ENCODE measurements around the gene PPP1R3E.
"Not testable (repeated sequence)": the region's sequence is repeated elsewhere in the genome, so short reads cannot be mapped to it uniquely, and the experiment has no call there.

Gene PPP1R3E

GRCh38 chr14:23284654-23285529 is 17.8 kb downstream of the PPP1R3E start:
- Histone ChIP-seq H3K36me3 (ENCODE audit: control insufficient read depth, insufficient read depth, low read length) (no peaks in the 10 kb centered on the region), H3K9ac (ENCODE audit: low read length) (peak overlapping the region; percentile 98), H3K4me1 (ENCODE audit: control insufficient read depth, insufficient read depth, low read length) (peaks cover 15% of the 10 kb centered on the region), H3K9me3 (ENCODE audit: control insufficient read depth, low read length) (no peaks in the 10 kb centered on the region), H3K4me3 (ENCODE audit: low read length) (peak overlapping the region; percentile 85), H3K27me3 (ENCODE audit: control insufficient read depth, insufficient read depth, low read length) (no peaks in the 10 kb centered on the region)

GRCh38 chr14:23281247-23281646 is 21.4 kb downstream of the PPP1R3E start:
- Histone ChIP-seq H3K4me3 (ENCODE audit: low read length) (no peak overlapping the region), H3K36me3 (ENCODE audit: control insufficient read depth, insufficient read depth, low read length) (no peaks in the 10 kb centered on the region), H3K9ac (ENCODE audit: low read length) (no peak overlapping the region), H3K27me3 (ENCODE audit: control insufficient read depth, insufficient read depth, low read length) (no peaks in the 10 kb centered on the region), H3K9me3 (ENCODE audit: control insufficient read depth, low read length) (no peaks in the 10 kb centered on the region), H3K4me1 (ENCODE audit: control insufficient read depth, insufficient read depth, low read length) (peaks cover 12% of the 10 kb centered on the region)

DNA sequence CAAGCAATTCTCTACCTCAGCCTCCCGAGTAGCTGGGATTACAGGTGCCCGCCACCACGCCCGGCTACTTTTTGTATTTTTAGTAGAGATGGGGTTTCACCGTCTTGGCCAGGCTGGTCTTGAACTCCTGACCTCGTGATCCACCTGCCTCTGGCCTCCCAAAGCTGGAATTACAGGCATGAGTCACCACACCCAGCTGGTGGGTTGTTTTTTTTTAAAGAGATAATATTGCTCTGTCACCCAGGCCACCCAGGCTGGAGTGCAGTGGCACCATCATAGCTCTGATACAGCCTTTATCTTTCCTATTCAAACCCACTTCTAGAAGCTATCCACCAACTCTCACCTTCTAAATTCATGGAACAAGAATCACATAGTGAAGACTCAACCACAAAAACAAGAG is 24.7 kb downstream of the PPP1R3E start:
- H3K4me3 ChIP-seq (ENCODE audit: low read length); H3K27me3 ChIP-seq (ENCODE audit: control insufficient read depth, insufficient read depth, low read length); H3K9me3 ChIP-seq (ENCODE audit: control insufficient read depth, low read length); H3K4me1 ChIP-seq (ENCODE audit: control insufficient read depth, insufficient read depth, low read length); H3K9ac ChIP-seq (ENCODE audit: low read length); H3K36me3 ChIP-seq (ENCODE audit: control insufficient read depth, insufficient read depth, low read length): not testable (repeated sequence)

DNA sequence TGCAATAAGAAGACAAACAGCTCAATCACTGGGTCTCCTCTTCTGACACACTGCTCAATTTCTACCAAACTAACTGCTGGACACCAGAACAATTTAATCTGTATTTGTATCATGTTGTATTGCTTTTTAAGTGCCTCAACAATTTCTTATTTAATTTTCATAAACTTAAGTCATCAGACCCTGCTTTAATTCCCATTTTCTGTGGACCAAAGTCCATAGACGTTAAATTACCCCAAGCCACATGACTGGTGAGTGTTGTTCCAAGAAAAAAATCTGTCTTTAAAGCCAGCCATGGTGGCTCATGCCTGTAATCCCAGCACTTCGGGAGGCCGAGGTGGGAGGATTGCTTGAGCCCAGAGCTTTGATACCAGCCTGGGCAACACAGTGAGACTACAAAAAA is 25.5 kb downstream of the PPP1R3E start:
- H3K4me1 ChIP-seq (ENCODE audit: control insufficient read depth, insufficient read depth, low read length), result peaks cover 8% of the 10 kb centered on the region
- no peak overlapping the region for H3K9ac ChIP-seq (ENCODE audit: low read length)
- no peaks in the 10 kb centered on the region for H3K27me3 ChIP-seq (ENCODE audit: control insufficient read depth, insufficient read depth, low read length)
- no peak overlapping the region for H3K4me3 ChIP-seq (ENCODE audit: low read length)
- H3K9me3 ChIP-seq (ENCODE audit: control insufficient read depth, low read length), result no peaks in the 10 kb centered on the region
- H3K36me3 ChIP-seq (ENCODE audit: control insufficient read depth, insufficient read depth, low read length), result no peaks in the 10 kb centered on the region

- no peak overlapping the region for H3K9ac ChIP-seq (ENCODE audit: low read length)
- H3K27me3 ChIP-seq (ENCODE audit: control insufficient read depth, insufficient read depth, low read length), result no peaks in the 10 kb centered on the region
- H3K9me3 ChIP-seq (ENCODE audit: control insufficient read depth, low read length), result no peaks in the 10 kb centered on the region
- peaks cover 8% of the 10 kb centered on the region for H3K4me1 ChIP-seq (ENCODE audit: control insufficient read depth, insufficient read depth, low read length)
- H3K4me3 ChIP-seq (ENCODE audit: low read length), result no peak overlapping the region
- no peaks in the 10 kb centered on the region for H3K36me3 ChIP-seq (ENCODE audit: control insufficient read depth, insufficient read depth, low read length)
Measured at GRCh38 chr14:23275412-23275811, 27.2 kb downstream of the PPP1R3E start.

DNA sequence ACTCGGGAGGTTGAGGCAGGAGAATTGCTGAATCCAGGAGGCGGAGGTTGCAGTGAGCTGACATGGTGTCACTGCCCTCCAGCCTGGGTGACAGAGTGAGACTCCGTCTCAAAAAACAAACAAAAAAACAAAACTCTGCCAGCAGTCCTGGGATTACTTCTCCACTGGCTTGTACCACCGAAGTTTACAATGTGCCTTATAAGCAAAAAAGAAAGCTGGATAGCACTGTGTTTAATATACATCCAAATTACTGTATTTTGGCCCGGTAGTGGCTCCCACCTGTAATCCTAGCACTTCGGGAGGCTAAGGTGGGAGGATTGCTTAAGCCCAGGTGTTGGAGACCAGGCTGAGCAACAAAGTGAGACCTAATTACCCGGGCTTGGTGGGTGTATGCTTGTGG is 33.5 kb downstream of the PPP1R3E start:
- Histone ChIP-seq H3K4me3 (ENCODE audit: low read length) (no peak overlapping the region), H3K9me3 (ENCODE audit: control insufficient read depth, low read length) (no peaks in the 10 kb centered on the region)

DNA sequence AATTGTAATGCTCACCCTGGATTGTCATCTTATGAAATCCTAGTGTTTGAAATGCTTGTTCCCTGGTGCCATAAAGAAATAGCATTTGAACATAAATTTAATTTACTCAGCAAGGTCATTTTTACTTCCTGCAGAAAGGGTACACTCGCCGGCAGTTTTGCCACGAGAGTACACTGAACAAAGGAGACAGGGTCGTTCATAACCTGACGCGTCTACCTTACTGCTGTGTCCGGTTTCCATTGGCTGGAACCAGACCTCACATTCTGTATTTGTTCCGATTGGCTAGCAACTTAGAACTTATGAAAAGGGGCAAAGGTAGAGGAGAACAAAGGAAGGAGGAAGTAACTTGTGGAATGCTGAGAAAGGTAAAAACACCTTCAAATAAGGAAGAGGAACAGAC is 41.8 kb downstream of the PPP1R3E start:
- H3K27me3 ChIP-seq (ENCODE audit: control insufficient read depth, insufficient read depth, low read length); H3K36me3 ChIP-seq (ENCODE audit: control insufficient read depth, insufficient read depth, low read length); H3K9ac ChIP-seq (ENCODE audit: low read length); H3K4me3 ChIP-seq (ENCODE audit: low read length); H3K9me3 ChIP-seq (ENCODE audit: control insufficient read depth, low read length); H3K4me1 ChIP-seq (ENCODE audit: control insufficient read depth, insufficient read depth, low read length): not testable (repeated sequence)

More for the DNA sequence above, 33.5 kb downstream of the PPP1R3E start:
- Histone ChIP-seq H3K4me1 (ENCODE audit: control insufficient read depth, insufficient read depth, low read length) (no peaks in the 10 kb centered on the region), H3K9ac (ENCODE audit: low read length) (no peak overlapping the region), H3K27me3 (ENCODE audit: control insufficient read depth, insufficient read depth, low read length) (no peaks in the 10 kb centered on the region), H3K36me3 (ENCODE audit: control insufficient read depth, insufficient read depth, low read length) (no peaks in the 10 kb centered on the region)

- Histone ChIP-seq H3K9me3 (ENCODE audit: control insufficient read depth, low read length) (no peaks in the 10 kb centered on the region), H3K9ac (ENCODE audit: low read length) (no peak overlapping the region), H3K27me3 (ENCODE audit: control insufficient read depth, insufficient read depth, low read length) (no peaks in the 10 kb centered on the region), H3K4me1 (ENCODE audit: control insufficient read depth, insufficient read depth, low read length) (no peaks in the 10 kb centered on the region), H3K36me3 (ENCODE audit: control insufficient read depth, insufficient read depth, low read length) (no peaks in the 10 kb centered on the region), H3K4me3 (ENCODE audit: low read length) (no peak overlapping the region)
Measured at GRCh38 chr14:23259426-23259825, 43.2 kb downstream of the PPP1R3E start.

- Histone ChIP-seq H3K4me3 (ENCODE audit: low read length) (no peak overlapping the region), H3K9me3 (ENCODE audit: control insufficient read depth, low read length) (no peaks in the 10 kb centered on the region), H3K9ac (ENCODE audit: low read length) (no peak overlapping the region), H3K4me1 (ENCODE audit: control insufficient read depth, insufficient read depth, low read length) (no peaks in the 10 kb centered on the region), H3K27me3 (ENCODE audit: control insufficient read depth, insufficient read depth, low read length) (no peaks in the 10 kb centered on the region), H3K36me3 (ENCODE audit: control insufficient read depth, insufficient read depth, low read length) (no peaks in the 10 kb centered on the region)
Measured at GRCh38 chr14:23258256-23258655, 44.4 kb downstream of the PPP1R3E start.

GRCh38 chr14:23252420-23253333 is 50.0 kb downstream of the PPP1R3E start:
- H3K36me3 ChIP-seq (ENCODE audit: control insufficient read depth, insufficient read depth, low read length), result no peaks in the 10 kb centered on the region
- H3K27me3 ChIP-seq (ENCODE audit: control insufficient read depth, insufficient read depth, low read length), result peaks cover 3% of the 10 kb centered on the region
- H3K4me1 ChIP-seq (ENCODE audit: control insufficient read depth, insufficient read depth, low read length), result no peaks in the 10 kb centered on the region
- H3K9me3 ChIP-seq (ENCODE audit: control insufficient read depth, low read length), result no peaks in the 10 kb centered on the region
- H3K4me3 ChIP-seq (ENCODE audit: low read length), result no peak overlapping the region
- H3K9ac ChIP-seq (ENCODE audit: low read length), result no peak overlapping the region

- H3K9ac ChIP-seq (ENCODE audit: low read length), result no peak overlapping the region
- H3K36me3 ChIP-seq (ENCODE audit: control insufficient read depth, insufficient read depth, low read length), result no peaks in the 10 kb centered on the region
- H3K9me3 ChIP-seq (ENCODE audit: control insufficient read depth, low read length), result no peaks in the 10 kb centered on the region
- H3K27me3 ChIP-seq (ENCODE audit: control insufficient read depth, insufficient read depth, low read length), result peaks cover 3% of the 10 kb centered on the region
- H3K4me3 ChIP-seq (ENCODE audit: low read length), result no peak overlapping the region
- H3K4me1 ChIP-seq (ENCODE audit: control insufficient read depth, insufficient read depth, low read length), result no peaks in the 10 kb centered on the region
Measured at GRCh38 chr14:23252006-23252405, 50.7 kb downstream of the PPP1R3E start.

- Histone ChIP-seq H3K9me3 (ENCODE audit: control insufficient read depth, low read length) (no peaks in the 10 kb centered on the region), H3K36me3 (ENCODE audit: control insufficient read depth, insufficient read depth, low read length) (no peaks in the 10 kb centered on the region), H3K4me3 (ENCODE audit: low read length) (no peak overlapping the region), H3K9ac (ENCODE audit: low read length) (no peak overlapping the region), H3K27me3 (ENCODE audit: control insufficient read depth, insufficient read depth, low read length) (peaks cover 3% of the 10 kb centered on the region), H3K4me1 (ENCODE audit: control insufficient read depth, insufficient read depth, low read length) (peaks cover 4% of the 10 kb centered on the region)
Measured at GRCh38 chr14:23249824-23250223, 52.8 kb downstream of the PPP1R3E start.

Measured in mucosa of stomach (tissue), 1 donor.